ENCODE results near the gene ZFAND6. TPM values are rescaled to one million over a fixed set of nuclear protein-coding genes. Genes with fewer than 3 reads are reported as not detected.

Gene ZFAND6
- total RNA-seq, 1 donor from 2014 or later, result 77.3 TPM

GRCh38 chr15:80136854-80137253 lies 77.4 kb downstream of the ZFAND6 start:
- peaks cover 13% of the 10 kb centered on the region for H3K4me1 Mint-ChIP-seq (ENCODE audit: unreplicated experiment)
- no peaks in the 10 kb centered on the region for H3K9me3 Mint-ChIP-seq (ENCODE audit: unreplicated experiment)
- no peak overlapping the region for H3K4me3 Mint-ChIP-seq (ENCODE audit: unreplicated experiment)
- peaks cover 6% of the 10 kb centered on the region for H3K36me3 Mint-ChIP-seq (ENCODE audit: low read depth, unreplicated experiment)
- H3K27me3 Mint-ChIP-seq (ENCODE audit: unreplicated experiment), result no peaks in the 10 kb centered on the region
- TF ChIP-seq, protein P1, sequence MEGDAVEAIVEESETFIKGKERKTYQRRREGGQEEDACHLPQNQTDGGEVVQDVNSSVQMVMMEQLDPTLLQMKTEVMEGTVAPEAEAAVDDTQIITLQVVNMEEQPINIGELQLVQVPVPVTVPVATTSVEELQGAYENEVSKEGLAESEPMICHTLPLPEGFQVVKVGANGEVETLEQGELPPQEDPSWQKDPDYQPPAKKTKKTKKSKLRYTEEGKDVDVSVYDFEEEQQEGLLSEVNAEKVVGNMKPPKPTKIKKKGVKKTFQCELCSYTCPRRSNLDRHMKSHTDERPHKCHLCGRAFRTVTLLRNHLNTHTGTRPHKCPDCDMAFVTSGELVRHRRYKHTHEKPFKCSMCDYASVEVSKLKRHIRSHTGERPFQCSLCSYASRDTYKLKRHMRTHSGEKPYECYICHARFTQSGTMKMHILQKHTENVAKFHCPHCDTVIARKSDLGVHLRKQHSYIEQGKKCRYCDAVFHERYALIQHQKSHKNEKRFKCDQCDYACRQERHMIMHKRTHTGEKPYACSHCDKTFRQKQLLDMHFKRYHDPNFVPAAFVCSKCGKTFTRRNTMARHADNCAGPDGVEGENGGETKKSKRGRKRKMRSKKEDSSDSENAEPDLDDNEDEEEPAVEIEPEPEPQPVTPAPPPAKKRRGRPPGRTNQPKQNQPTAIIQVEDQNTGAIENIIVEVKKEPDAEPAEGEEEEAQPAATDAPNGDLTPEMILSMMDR (IDR thresholded peaks at IDR 0.05; ENCODE audit: unreplicated experiment), result no peak
- no peak overlapping the region for H3K27ac Mint-ChIP-seq (ENCODE audit: unreplicated experiment)
- no peak for DNase-seq (ENCODE audit: low spot score)

DNA sequence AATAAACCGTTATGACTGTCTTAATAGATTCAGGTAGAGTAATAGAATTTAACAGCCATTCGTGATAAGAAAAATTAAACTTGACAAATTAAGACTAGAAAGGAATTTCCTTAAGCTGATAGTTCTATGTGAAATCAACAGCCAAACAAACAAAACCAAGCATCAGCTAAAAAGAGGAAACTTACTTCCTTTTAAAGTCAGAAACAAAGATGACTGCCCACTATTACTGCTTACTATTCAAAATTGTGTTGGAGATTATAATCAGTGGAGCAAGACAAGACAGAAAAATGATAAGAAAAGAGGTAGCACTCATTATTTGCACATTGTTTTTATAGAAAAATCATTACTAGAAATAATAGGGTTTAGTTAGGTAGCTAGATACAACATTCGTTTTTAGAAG lies 79.5 kb downstream of the ZFAND6 start:
- TF ChIP-seq, protein P1 (IDR thresholded peaks at IDR 0.05; ENCODE audit: unreplicated experiment), result no peak
- Mint-ChIP-seq H3K9me3 (ENCODE audit: unreplicated experiment) (no peaks in the 10 kb centered on the region), H3K27me3 (ENCODE audit: unreplicated experiment) (no peaks in the 10 kb centered on the region), H3K4me3 (ENCODE audit: unreplicated experiment) (no peak overlapping the region), H3K4me1 (ENCODE audit: unreplicated experiment) (peaks cover 13% of the 10 kb centered on the region), H3K36me3 (ENCODE audit: low read depth, unreplicated experiment) (peaks cover 6% of the 10 kb centered on the region), H3K27ac (ENCODE audit: unreplicated experiment) (peak overlapping the region; percentile 87)
- no peak for DNase-seq (ENCODE audit: low spot score)

DNA sequence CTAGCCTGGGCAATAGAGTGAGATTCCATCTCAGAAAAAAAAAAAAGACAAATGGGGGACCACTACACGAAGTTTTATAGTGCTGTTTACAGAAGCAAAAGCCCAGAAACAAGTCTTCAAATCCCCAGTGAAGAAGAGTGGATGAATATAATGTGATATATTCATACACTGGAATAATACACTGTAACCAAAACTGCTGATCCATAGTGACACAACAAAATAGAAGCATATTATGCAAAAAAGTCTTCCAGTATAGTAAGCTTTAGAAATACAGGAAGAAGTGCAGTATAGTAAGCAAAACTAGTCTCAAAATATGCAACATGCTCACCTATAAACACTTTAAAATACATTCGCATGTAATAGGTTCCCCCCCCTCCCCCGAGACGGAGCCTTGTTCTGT lies 81.4 kb downstream of the ZFAND6 start:
- H3K27ac Mint-ChIP-seq (ENCODE audit: unreplicated experiment), result no peak overlapping the region

DNA sequence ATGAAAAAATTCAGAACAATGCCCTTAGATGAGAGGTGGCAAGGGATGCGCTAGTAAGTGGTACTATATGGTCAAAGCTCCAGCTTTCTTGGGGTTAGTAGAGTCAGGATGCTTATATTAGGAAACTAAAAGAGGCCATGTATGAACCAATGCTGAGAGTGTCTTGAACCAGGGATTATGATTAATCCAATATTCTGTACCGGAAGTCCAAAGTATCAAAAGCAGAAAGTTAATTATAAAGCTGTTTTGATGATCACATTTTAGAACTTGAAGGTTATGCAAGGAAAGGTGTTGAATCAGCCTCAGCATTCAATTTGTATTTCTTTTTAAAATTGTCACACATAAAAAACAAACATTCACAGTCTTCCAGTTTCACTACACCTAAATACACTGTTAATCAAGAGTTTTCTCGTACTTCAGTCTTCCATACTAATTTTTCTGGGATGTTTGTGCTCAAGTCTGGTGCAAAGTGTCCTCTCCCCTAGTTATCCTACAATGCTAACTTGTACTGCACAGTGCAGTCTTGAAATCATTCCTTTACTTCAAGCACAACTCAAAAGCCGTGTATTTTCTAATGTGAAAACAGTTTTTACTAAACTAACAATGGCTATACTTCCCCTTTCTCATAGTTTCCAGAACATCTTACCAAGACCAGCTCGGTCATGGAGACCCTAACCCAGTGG lies 82.6 kb downstream of the ZFAND6 start:
- H3K36me3 Mint-ChIP-seq (ENCODE audit: low read depth, unreplicated experiment), result no peaks in the 10 kb centered on the region
- no peak overlapping the region for H3K27ac Mint-ChIP-seq (ENCODE audit: unreplicated experiment)
- H3K9me3 Mint-ChIP-seq (ENCODE audit: unreplicated experiment), result no peaks in the 10 kb centered on the region
- H3K4me3 Mint-ChIP-seq (ENCODE audit: unreplicated experiment), result no peak overlapping the region
- H3K4me1 Mint-ChIP-seq (ENCODE audit: unreplicated experiment), result peaks cover 13% of the 10 kb centered on the region
- TF ChIP-seq, protein P1 (IDR thresholded peaks at IDR 0.05; ENCODE audit: unreplicated experiment), result no peak
- DNase-seq (ENCODE audit: low spot score), result no peak
- peaks cover 1% of the 10 kb centered on the region for H3K27me3 Mint-ChIP-seq (ENCODE audit: unreplicated experiment)

More for the DNA sequence above, 81.4 kb downstream of the ZFAND6 start:
- DNase-seq (ENCODE audit: low spot score), result no peak
- Mint-ChIP-seq H3K9me3 (ENCODE audit: unreplicated experiment) (no peaks in the 10 kb centered on the region), H3K36me3 (ENCODE audit: low read depth, unreplicated experiment) (no peaks in the 10 kb centered on the region), H3K27me3 (ENCODE audit: unreplicated experiment) (no peaks in the 10 kb centered on the region), H3K4me3 (ENCODE audit: unreplicated experiment) (no peak overlapping the region), H3K4me1 (ENCODE audit: unreplicated experiment) (peaks cover 13% of the 10 kb centered on the region)
- TF ChIP-seq, protein P1 (IDR thresholded peaks at IDR 0.05; ENCODE audit: unreplicated experiment), result no peak

DNA sequence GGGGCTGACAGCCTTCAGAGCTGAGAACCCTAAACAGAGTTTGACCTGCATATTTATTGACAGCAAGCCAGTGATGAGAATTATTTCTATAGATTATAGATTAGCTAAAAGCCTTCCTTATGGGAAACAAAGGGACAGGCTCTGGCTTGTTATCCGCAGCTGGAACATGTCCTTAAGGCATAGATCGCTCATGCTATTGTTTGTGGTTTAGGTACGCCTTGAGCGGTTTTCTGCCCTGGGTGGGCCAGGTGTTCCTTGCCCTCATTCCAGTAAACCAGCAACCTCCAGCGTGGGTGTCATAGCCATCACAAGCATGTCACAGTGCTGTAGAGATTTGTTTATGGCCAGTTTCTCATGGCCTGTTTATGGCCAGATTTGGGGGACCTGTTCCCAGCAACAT lies 83.2 kb downstream of the ZFAND6 start:
- H3K4me1 Mint-ChIP-seq (ENCODE audit: unreplicated experiment), result peaks cover 13% of the 10 kb centered on the region
- H3K27me3 Mint-ChIP-seq (ENCODE audit: unreplicated experiment), result peaks cover 2% of the 10 kb centered on the region
- TF ChIP-seq, protein P1 (IDR thresholded peaks at IDR 0.05; ENCODE audit: unreplicated experiment), result no peak
- no peak overlapping the region for H3K27ac Mint-ChIP-seq (ENCODE audit: unreplicated experiment)
- H3K36me3 Mint-ChIP-seq (ENCODE audit: low read depth, unreplicated experiment), result no peaks in the 10 kb centered on the region
- DNase-seq (ENCODE audit: low spot score), result no peak
- no peak overlapping the region for H3K4me3 Mint-ChIP-seq (ENCODE audit: unreplicated experiment)
- H3K9me3 Mint-ChIP-seq (ENCODE audit: unreplicated experiment), result no peaks in the 10 kb centered on the region
